Posterior cingulate gyrus (tissue), 11 donors: ENCODE results near the gene PPP1R36.
A peak's percentile ranks its signal among the peaks of the same experiment; 100 is the strongest.
"Not testable (repeated sequence)": the region's sequence is repeated elsewhere in the genome, so short reads cannot be mapped to it uniquely, and the experiment has no call there.

Experiments used
- DNase-seq, 10 donors: peaks; one replicate each; pipeline versions ENCODE4 v3.0.0 to v3.0.0-alpha.2; 2020 to 2021; ENCODE audit warnings: mixed read lengths in 3 of 10
- intact Hi-C: fragments of 100-400 bp; cut with DNase I; formaldehyde crosslinking; loops from one replicate; pipeline ENCODE4 v1.15.1; 2023

Gene PPP1R36

GRCh38 chr14:64556526-64556925 lies 6.8 kb downstream of the PPP1R36 start:
- intact Hi-C loops: no loop called here
- DNase-seq: no peak

DNA sequence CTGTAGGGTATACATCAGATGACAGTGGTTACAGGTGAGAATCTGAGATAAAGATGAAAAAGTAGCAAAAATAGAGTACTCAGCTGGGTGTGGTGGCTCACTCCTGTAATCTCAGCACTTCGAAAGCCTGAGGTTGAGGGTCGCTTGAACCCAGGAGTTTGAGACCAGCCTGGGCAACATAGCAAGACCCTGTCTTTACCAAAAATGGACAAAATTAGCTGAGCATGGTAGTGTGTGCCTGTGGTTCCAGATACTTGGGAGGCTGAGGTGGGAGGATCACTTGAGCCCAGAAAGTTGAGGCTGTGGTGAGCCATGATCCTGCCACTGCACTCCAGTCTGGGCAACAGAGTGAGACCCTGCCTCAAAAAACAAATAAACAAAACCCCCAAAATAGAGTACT lies 8.5 kb downstream of the PPP1R36 start:
- intact Hi-C loops, DNase-seq: not testable (repeated sequence)

- intact Hi-C loops: no loop called here
- no peak for DNase-seq
Observed at GRCh38 chr14:64561631-64562030, 11.9 kb downstream of the PPP1R36 start.

GRCh38 chr14:64562436-64562835 lies 12.7 kb downstream of the PPP1R36 start:
- intact Hi-C loops: no loop called here
- no peak for DNase-seq

GRCh38 chr14:64563696-64564095 lies 13.9 kb downstream of the PPP1R36 start:
- peak in 1 of 10 donors; percentile 26 for DNase-seq
- intact Hi-C loops: no loop called here

DNA sequence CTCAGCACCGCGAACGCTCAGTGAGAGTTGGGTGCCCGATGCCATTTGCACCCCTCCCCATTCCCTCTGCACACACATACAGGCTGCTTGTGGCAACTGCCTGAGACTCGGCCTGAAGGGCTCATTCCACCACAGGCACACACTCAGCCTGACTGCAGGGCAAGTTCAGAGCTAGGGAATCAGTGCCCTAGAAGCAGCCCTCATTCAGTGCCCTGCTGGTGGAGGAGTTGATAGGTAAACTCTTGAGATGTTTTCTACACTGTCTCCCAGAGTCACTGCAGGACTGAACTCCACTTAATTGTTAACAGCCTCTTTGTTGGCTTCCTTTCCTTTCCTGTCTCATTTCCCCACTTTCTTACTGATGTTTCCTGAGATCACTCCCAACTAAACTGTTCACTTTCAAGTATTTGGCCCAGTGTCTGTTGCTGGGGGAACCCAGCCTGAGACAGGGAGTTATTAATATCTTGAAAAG lies 16.9 kb downstream of the PPP1R36 start:
- DNase-seq: peak in 1 of 10 donors; percentile 43
- intact Hi-C loops: no loop called here

DNA sequence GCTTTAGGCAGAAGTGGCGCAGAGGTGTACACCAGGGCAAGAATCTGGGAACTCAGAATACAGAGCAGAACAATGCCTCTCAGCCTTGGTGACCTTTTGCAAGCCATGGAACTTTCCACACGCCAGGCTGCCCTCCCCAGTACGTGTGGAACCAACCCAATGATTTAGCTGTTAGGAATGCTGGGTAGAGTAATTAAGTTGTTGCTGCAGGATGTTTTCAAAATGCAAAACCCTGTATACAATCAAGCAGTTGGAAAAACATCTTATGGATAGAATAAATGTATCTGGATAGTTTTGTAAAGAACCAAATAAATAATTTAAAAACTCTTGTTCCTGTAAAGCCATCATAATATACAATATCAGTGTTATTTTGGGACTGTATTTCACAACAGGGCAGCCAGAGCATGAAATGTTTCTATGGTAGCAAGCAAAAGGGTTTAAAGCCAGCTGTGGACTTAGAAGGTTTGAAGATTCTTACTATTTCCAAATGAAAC lies 19.4 kb downstream of the PPP1R36 start:
- intact Hi-C loops: no loop called here
- peak in 6 of 10 donors; percentile 32 to 88 (median 50) for DNase-seq

DNA sequence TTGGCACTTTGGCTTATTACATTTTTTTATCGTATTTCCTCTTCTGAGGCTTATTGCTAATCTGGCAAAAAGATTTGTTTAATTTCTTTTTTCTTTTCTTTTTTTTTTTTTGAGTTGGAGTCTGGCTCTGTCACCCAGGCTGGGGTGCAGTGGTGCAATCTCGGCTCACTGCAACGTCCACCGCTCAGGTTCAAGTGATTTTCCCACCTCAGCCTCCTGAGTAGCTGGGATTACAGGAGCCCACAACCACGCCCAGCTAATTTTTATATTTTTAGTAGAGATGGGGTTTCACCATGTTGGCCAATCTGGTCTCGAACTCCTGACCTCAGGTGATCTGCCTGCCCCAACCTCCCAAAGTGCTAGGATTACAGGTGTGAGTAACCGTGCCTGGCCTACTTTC lies 19.9 kb downstream of the PPP1R36 start:
- intact Hi-C loops, DNase-seq: not testable (repeated sequence)

- intact Hi-C loops: no loop called here
- peak in 5 of 10 donors; percentile 27 to 93 (median 41) for DNase-seq
Observed at GRCh38 chr14:64572386-64573104, 22.8 kb downstream of the PPP1R36 start.

GRCh38 chr14:64573109-64573508 lies 23.3 kb downstream of the PPP1R36 start:
- intact Hi-C loops: no loop called here
- no peak for DNase-seq

- intact Hi-C loops: no loop called here
- no peak for DNase-seq
Observed at GRCh38 chr14:64574371-64575107, 24.8 kb downstream of the PPP1R36 start.

DNA sequence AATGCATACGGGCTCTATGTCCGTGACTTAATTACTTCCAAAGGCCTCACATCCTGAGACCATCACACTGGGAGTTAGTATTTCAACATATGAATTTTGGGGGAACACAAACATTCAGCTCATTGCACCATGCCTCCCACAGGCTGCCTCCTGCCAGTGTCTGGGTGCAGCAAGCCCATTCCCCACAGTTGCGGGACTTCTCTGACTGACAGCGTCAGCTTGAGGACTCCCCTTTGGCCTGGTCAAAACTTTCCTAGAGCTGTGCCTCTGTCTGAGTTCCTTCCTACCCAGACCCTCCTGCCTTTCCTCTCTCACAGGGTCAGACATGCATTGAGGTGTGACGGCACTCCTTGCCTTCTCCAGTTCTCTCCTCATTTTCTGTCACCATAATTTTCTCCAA lies 27.4 kb downstream of the PPP1R36 start:
- intact Hi-C loops: no loop called here
- no peak for DNase-seq

- intact Hi-C loops: no loop called here
- DNase-seq: no peak
Observed at GRCh38 chr14:64580467-64580866, 30.7 kb downstream of the PPP1R36 start.

DNA sequence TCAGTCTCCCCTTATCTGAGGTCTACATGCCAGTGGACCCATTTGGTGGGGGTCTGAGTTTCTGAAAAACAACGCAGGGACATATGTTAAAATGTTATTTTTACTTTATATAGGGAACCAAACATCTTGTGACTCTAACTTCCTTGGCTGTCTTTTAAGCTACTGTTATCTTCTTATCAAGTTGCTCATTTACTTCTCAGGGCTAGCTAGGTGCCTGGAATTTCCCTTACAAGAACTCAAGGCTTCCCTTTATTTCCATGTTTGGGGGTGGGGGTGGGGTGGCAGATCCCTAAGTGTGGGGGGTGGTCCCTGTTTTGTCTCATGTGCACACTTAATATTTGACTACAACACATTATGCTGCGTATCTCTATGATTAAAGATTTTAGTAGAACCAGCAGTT lies 31.6 kb downstream of the PPP1R36 start:
- no peak for DNase-seq
- intact Hi-C loops: no loop called here

- intact Hi-C loops: no loop called here
- DNase-seq: no peak
Observed at GRCh38 chr14:64581817-64582216, 32.1 kb downstream of the PPP1R36 start.

DNA sequence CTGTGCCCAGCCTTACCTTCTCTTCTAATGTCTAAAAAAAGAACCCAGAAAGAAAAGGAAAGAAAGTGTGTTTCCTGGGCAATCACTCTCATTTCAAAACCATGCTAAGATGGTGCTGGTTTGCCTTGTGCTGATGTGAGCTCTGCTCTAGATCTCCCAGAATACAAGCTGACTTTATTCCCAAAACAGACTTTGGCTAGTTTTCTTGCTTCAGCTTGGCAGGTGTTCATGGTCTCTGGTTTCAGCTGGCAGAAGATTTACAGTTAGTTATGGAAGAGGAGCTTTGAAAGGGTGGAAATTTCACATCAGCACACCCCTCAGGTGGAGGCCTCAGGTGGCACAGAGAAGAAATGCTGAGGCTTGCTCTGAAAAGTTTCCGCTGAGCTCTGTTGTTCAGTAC lies 34.4 kb downstream of the PPP1R36 start:
- intact Hi-C loops: no loop called here
- no peak for DNase-seq

DNA sequence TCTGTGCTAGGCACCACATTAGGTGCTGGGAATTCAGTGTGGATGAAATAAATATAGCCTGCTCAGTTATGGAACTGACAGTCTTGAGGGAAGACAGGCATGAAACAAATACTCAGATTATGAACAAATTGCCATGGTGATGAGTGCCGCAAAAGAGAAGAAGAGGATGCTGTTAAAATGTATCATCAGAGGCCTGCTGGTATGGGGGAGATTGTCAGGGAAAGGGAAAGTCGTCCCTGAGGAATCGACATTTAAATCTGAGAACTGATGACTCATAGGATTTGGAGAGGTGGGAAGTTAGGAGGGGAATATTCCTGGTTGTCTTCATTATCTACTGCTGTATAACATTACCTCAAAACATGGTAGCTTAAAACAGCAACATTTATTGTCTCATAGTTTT lies 42.0 kb downstream of the PPP1R36 start:
- intact Hi-C loops: no loop called here
- DNase-seq: no peak

DNA sequence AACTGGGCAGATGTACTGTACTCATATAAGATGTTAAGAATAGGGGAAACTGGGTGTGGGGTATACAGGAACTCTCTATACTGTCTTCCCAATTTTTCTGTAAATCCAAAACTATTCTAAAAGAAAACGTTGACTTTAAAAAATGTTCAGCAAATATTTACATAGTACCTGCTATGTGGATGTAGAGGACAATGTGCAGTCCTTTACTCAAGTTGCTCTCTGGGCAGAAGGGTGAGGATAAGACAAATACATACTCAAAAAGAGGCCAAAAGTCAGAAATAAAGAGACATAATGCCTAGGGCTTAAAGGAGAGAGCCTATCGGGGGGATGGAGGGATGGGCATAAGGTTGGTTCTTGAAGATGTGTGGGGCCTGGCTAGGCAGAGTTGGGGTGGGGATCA lies 44.7 kb downstream of the PPP1R36 start:
- no peak for DNase-seq
- intact Hi-C loops: no loop called here

GRCh38 chr14:64598404-64598803 lies 48.6 kb downstream of the PPP1R36 start:
- intact Hi-C loops: no loop called here
- DNase-seq: no peak

DNA sequence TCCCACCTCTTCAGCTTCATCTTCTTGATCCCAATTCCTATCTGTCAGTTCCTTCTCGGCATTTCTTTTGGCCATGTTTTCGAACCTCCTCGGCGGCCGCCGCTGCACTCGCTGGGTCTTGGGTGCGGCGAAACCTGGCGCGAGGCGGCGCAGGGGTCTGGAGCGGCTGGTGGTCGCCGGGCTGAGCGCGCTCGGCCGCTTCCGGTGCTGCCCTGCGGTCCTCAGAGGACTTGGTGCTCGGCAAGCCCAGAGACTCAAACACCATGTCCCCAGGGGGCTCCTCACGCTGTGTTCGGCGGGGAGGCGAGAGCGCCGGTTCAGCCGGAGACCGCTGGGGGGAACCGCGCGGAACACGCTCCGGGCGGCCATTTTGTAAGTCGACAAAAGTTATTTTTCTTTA lies 51.8 kb downstream of the PPP1R36 start:
- DNase-seq: no peak
- intact Hi-C loops: no loop called here

- intact Hi-C loops: no loop called here
- DNase-seq: no peak
Observed at GRCh38 chr14:64602826-64603225, 53.1 kb downstream of the PPP1R36 start.

GRCh38 chr14:64604001-64604400 lies 54.2 kb downstream of the PPP1R36 start:
- intact Hi-C loops: no loop called here
- DNase-seq: no peak
